ENCODE measurements around the gene EML6.

EML6 gene

GRCh38 chr2:54963476-54963875 lies 240.0 kb downstream of the EML6 start:
- Histone ChIP-seq H3K27me3 (ENCODE audit: insufficient read depth, low read length) (no peaks in the 10 kb centered on the region), H3K9me3 (ENCODE audit: low read length) (no peaks in the 10 kb centered on the region), H2AFZ (ENCODE audit: low read depth, low read length) (no peak overlapping the region), H3K4me3 (ENCODE audit: low read length) (no peak overlapping the region), H3K36me3 (ENCODE audit: insufficient read depth, low read length) (no peaks in the 10 kb centered on the region), H3K4me1 (ENCODE audit: insufficient read depth, low read length) (peaks cover 9% of the 10 kb centered on the region)

- no peak overlapping the region for H2AFZ ChIP-seq (ENCODE audit: low read depth, low read length)
- peaks cover 9% of the 10 kb centered on the region for H3K4me1 ChIP-seq (ENCODE audit: insufficient read depth, low read length)
Observed at GRCh38 chr2:54964271-54964670, 240.8 kb downstream of the EML6 start.

GRCh38 chr2:54964816-54965215 lies 241.4 kb downstream of the EML6 start:
- Histone ChIP-seq H3K4me1 (ENCODE audit: insufficient read depth, low read length) (peaks cover 9% of the 10 kb centered on the region), H3K27me3 (ENCODE audit: insufficient read depth, low read length) (no peaks in the 10 kb centered on the region), H3K36me3 (ENCODE audit: insufficient read depth, low read length) (peaks cover 3% of the 10 kb centered on the region), H3K9me3 (ENCODE audit: low read length) (no peaks in the 10 kb centered on the region), H3K4me3 (ENCODE audit: low read length) (no peak overlapping the region), H2AFZ (ENCODE audit: low read depth, low read length) (no peak overlapping the region)

More at GRCh38 chr2:54964271-54964670, 240.8 kb downstream of the EML6 start:
- Histone ChIP-seq H3K36me3 (ENCODE audit: insufficient read depth, low read length) (no peaks in the 10 kb centered on the region), H3K27me3 (ENCODE audit: insufficient read depth, low read length) (no peaks in the 10 kb centered on the region), H3K4me3 (ENCODE audit: low read length) (no peak overlapping the region), H3K9me3 (ENCODE audit: low read length) (no peaks in the 10 kb centered on the region)

- H2AFZ ChIP-seq (ENCODE audit: low read depth, low read length): no peak overlapping the region
- H3K4me3 ChIP-seq (ENCODE audit: low read length): no peak overlapping the region
- no peaks in the 10 kb centered on the region for H3K9me3 ChIP-seq (ENCODE audit: low read length)
- peaks cover 9% of the 10 kb centered on the region for H3K4me1 ChIP-seq (ENCODE audit: insufficient read depth, low read length)
- H3K36me3 ChIP-seq (ENCODE audit: insufficient read depth, low read length): peaks cover 8% of the 10 kb centered on the region
- no peaks in the 10 kb centered on the region for H3K27me3 ChIP-seq (ENCODE audit: insufficient read depth, low read length)
Observed at GRCh38 chr2:54965425-54965824, 242.0 kb downstream of the EML6 start.

- Histone ChIP-seq H2AFZ (ENCODE audit: low read depth, low read length) (no peak overlapping the region), H3K4me1 (ENCODE audit: insufficient read depth, low read length) (peaks cover 9% of the 10 kb centered on the region), H3K27me3 (ENCODE audit: insufficient read depth, low read length) (no peaks in the 10 kb centered on the region)
Observed at GRCh38 chr2:54966165-54966832, 242.8 kb downstream of the EML6 start.

GRCh38 chr2:54966837-54967236 lies 243.4 kb downstream of the EML6 start:
- peaks cover 9% of the 10 kb centered on the region for H3K4me1 ChIP-seq (ENCODE audit: insufficient read depth, low read length)
- peaks cover 22% of the 10 kb centered on the region for H3K36me3 ChIP-seq (ENCODE audit: insufficient read depth, low read length)
- H3K4me3 ChIP-seq (ENCODE audit: low read length): no peak overlapping the region
- H2AFZ ChIP-seq (ENCODE audit: low read depth, low read length): no peak overlapping the region
- no peaks in the 10 kb centered on the region for H3K9me3 ChIP-seq (ENCODE audit: low read length)
- no peaks in the 10 kb centered on the region for H3K27me3 ChIP-seq (ENCODE audit: insufficient read depth, low read length)

More at GRCh38 chr2:54966165-54966832, 242.8 kb downstream of the EML6 start:
- Histone ChIP-seq H3K36me3 (ENCODE audit: insufficient read depth, low read length) (peaks cover 17% of the 10 kb centered on the region), H3K4me3 (ENCODE audit: low read length) (no peak overlapping the region), H3K9me3 (ENCODE audit: low read length) (no peaks in the 10 kb centered on the region)

GRCh38 chr2:54967269-54967668 lies 243.8 kb downstream of the EML6 start:
- peaks cover 9% of the 10 kb centered on the region for H3K4me1 ChIP-seq (ENCODE audit: insufficient read depth, low read length)
- H2AFZ ChIP-seq (ENCODE audit: low read depth, low read length): no peak overlapping the region
- peaks cover 27% of the 10 kb centered on the region for H3K36me3 ChIP-seq (ENCODE audit: insufficient read depth, low read length)
- H3K4me3 ChIP-seq (ENCODE audit: low read length): no peak overlapping the region
- no peaks in the 10 kb centered on the region for H3K9me3 ChIP-seq (ENCODE audit: low read length)
- no peaks in the 10 kb centered on the region for H3K27me3 ChIP-seq (ENCODE audit: insufficient read depth, low read length)

GRCh38 chr2:54967759-54968365 lies 244.4 kb downstream of the EML6 start:
- Histone ChIP-seq H3K4me3 (ENCODE audit: low read length) (no peak overlapping the region), H3K4me1 (ENCODE audit: insufficient read depth, low read length) (peaks cover 9% of the 10 kb centered on the region), H3K36me3 (ENCODE audit: insufficient read depth, low read length) (peaks cover 33% of the 10 kb centered on the region), H2AFZ (ENCODE audit: low read depth, low read length) (no peak overlapping the region), H3K27me3 (ENCODE audit: insufficient read depth, low read length) (no peaks in the 10 kb centered on the region), H3K9me3 (ENCODE audit: low read length) (no peaks in the 10 kb centered on the region)

GRCh38 chr2:54968561-54969218 lies 245.2 kb downstream of the EML6 start:
- no peak overlapping the region for H3K4me3 ChIP-seq (ENCODE audit: low read length)
- H3K27me3 ChIP-seq (ENCODE audit: insufficient read depth, low read length): no peaks in the 10 kb centered on the region
- peaks cover 41% of the 10 kb centered on the region for H3K36me3 ChIP-seq (ENCODE audit: insufficient read depth, low read length)
- no peak overlapping the region for H2AFZ ChIP-seq (ENCODE audit: low read depth, low read length)
- H3K9me3 ChIP-seq (ENCODE audit: low read length): no peaks in the 10 kb centered on the region
- peaks cover 9% of the 10 kb centered on the region for H3K4me1 ChIP-seq (ENCODE audit: insufficient read depth, low read length)

- no peaks in the 10 kb centered on the region for H3K27me3 ChIP-seq (ENCODE audit: insufficient read depth, low read length)
- H3K4me1 ChIP-seq (ENCODE audit: insufficient read depth, low read length): peaks cover 9% of the 10 kb centered on the region
- H3K36me3 ChIP-seq (ENCODE audit: insufficient read depth, low read length): peaks cover 46% of the 10 kb centered on the region
- H3K4me3 ChIP-seq (ENCODE audit: low read length): no peak overlapping the region
- H3K9me3 ChIP-seq (ENCODE audit: low read length): no peaks in the 10 kb centered on the region
- no peak overlapping the region for H2AFZ ChIP-seq (ENCODE audit: low read depth, low read length)
Observed at GRCh38 chr2:54969295-54969939, 246.0 kb downstream of the EML6 start.

GRCh38 chr2:54969940-54970338 lies 246.5 kb downstream of the EML6 start:
- peaks cover 51% of the 10 kb centered on the region for H3K36me3 ChIP-seq (ENCODE audit: insufficient read depth, low read length)

GRCh38 chr2:54975175-54975574 lies 251.7 kb downstream of the EML6 start:
- Histone ChIP-seq H3K9me3 (ENCODE audit: low read length) (no peaks in the 10 kb centered on the region), H3K27me3 (ENCODE audit: insufficient read depth, low read length) (no peaks in the 10 kb centered on the region), H3K4me3 (ENCODE audit: low read length) (no peak overlapping the region), H3K4me1 (ENCODE audit: insufficient read depth, low read length) (no peaks in the 10 kb centered on the region), H3K36me3 (ENCODE audit: insufficient read depth, low read length) (peaks cover 86% of the 10 kb centered on the region), H2AFZ (ENCODE audit: low read depth, low read length) (no peak overlapping the region)

More at GRCh38 chr2:54969940-54970338, 246.5 kb downstream of the EML6 start:
- no peaks in the 10 kb centered on the region for H3K27me3 ChIP-seq (ENCODE audit: insufficient read depth, low read length)
- H3K4me3 ChIP-seq (ENCODE audit: low read length): no peak overlapping the region
- no peak overlapping the region for H2AFZ ChIP-seq (ENCODE audit: low read depth, low read length)
- no peaks in the 10 kb centered on the region for H3K9me3 ChIP-seq (ENCODE audit: low read length)
- H3K4me1 ChIP-seq (ENCODE audit: insufficient read depth, low read length): peaks cover 9% of the 10 kb centered on the region

Measured in neuron (in vitro differentiated cells).